CD4-positive, alpha-beta T cell (primary cell): ENCODE measurements around the gene TGIF2. TPM values are rescaled to one million over a fixed set of nuclear protein-coding genes. Genes with fewer than 3 reads are reported as not detected.
A peak's percentile ranks its signal among the peaks of the same experiment; 100 is the strongest.

Experiments used
- ATAC-seq: fragments of 200-7000 bp; cut with Tn5 transposase; one replicate; pipeline ENCODE4 v1.10.0; 2022; ENCODE audit warnings: mild to moderate bottlenecking; ENCODE audit not compliant: poor library complexity
- CTCF ChIA-PET: fragments of 350-600 bp; sonication (Branson Sonifier 250); formaldehyde crosslinking; loops from one replicate; lab custom pipeline; 2021; ENCODE audit warnings: antibody characterized with exemption, inconsistent platforms; lab: Charles Lee
- POLR2A ChIA-PET: fragments of 350-600 bp; sonication (Branson Sonifier 250); formaldehyde crosslinking; loops from one replicate; lab custom pipeline; 2021; ENCODE audit warnings: antibody characterized with exemption, inconsistent platforms; lab: Charles Lee
- DNase-seq, 14 experiments: peaks; one replicate each; pipeline ENCODE4 v3.0.0-alpha.2; 2013 to 2020; ENCODE audit warnings: mixed read lengths in 2 of 14
- H3K27ac ChIP-seq, 2 donors: one replicate each; pipeline versions ENCODE4 v1.5.1 to v1.7.0; 2013; ENCODE audit warnings: low read length in 2 of 2, low read depth in 1 of 2, mild to moderate bottlenecking in 1 of 2
- H3K27me3 ChIP-seq, 2 experiments: 1 replicate in 1 of 2; 2 replicates in 1 of 2; pipeline versions ENCODE4 v1.6.1 to v1.7.0; 2013; ENCODE audit warnings: low read length in 2 of 2, control low read depth in 1 of 2, mild to moderate bottlenecking in 1 of 2, moderate library complexity in 1 of 2; ENCODE audit not compliant: insufficient read depth in 2 of 2, control insufficient read depth in 1 of 2
- H3K36me3 ChIP-seq: one replicate; pipeline ENCODE4 v1.6.1; 2013; ENCODE audit warnings: low read length, control low read depth; ENCODE audit not compliant: insufficient read depth
- H3K4me1 ChIP-seq: one replicate; pipeline ENCODE4 v1.6.1; 2013; ENCODE audit warnings: low read length, control low read depth; ENCODE audit not compliant: insufficient read depth
- H3K4me3 ChIP-seq: one replicate; pipeline ENCODE4 v1.5.1; 2013; ENCODE audit warnings: mild to moderate bottlenecking, low read length, moderate library complexity
- H3K9me3 ChIP-seq, 2 experiments: 1 replicate in 1 of 2; 2 replicates in 1 of 2; pipeline versions ENCODE4 v1.6.1 to v1.7.0; 2013; ENCODE audit warnings: low read length in 2 of 2, mild to moderate bottlenecking in 2 of 2, control low read depth in 1 of 2, moderate library complexity in 1 of 2; ENCODE audit not compliant: control insufficient read depth in 1 of 2, insufficient read depth in 1 of 2
- H3K27ac Mint-ChIP-seq: one replicate; pipeline ENCODE4 v1.8.0; 2020; ENCODE audit warnings: mixed read lengths
- H3K27me3 Mint-ChIP-seq: one replicate; pipeline ENCODE4 v1.8.0; 2021; ENCODE audit warnings: mixed read lengths
- H3K36me3 Mint-ChIP-seq: one replicate; pipeline ENCODE4 v1.8.0; 2021; ENCODE audit warnings: low read depth, mixed read lengths
- H3K4me1 Mint-ChIP-seq: one replicate; pipeline ENCODE4 v1.8.0; 2021; ENCODE audit warnings: low read depth, mixed read lengths
- H3K4me3 Mint-ChIP-seq: one replicate; pipeline ENCODE4 v1.8.0; 2020; ENCODE audit warnings: mild to moderate bottlenecking, mixed read lengths
- H3K9me3 Mint-ChIP-seq: one replicate; pipeline ENCODE4 v1.8.0; 2020; ENCODE audit warnings: mixed read lengths
- intact Hi-C, 2 experiments: fragments of 100-400 bp; cut with DNase I in 1 of 2; cut with micrococcal nuclease in 1 of 2; formaldehyde crosslinking; loops; one replicate each; pipeline versions ENCODE4 v1.15.1 to v1.9.0; 2023 to 2025; cut with DNase I, micrococcal nuclease
- total RNA-seq, 174 experiments: library from RNA in 2 of 174; stranded (reverse) in 2 of 174; gene quantifications; one replicate each; pipeline ENCODE4 v1.2.3 and lab custom pipeline; 2021 to 2026
- TF ChIP-seq, protein P1 (sequence below): fragments of 200-600 bp; IDR thresholded peaks from one replicate; pipeline ENCODE4 v1.8.0; 2022; ENCODE audit warnings: antibody characterized with exemption, mild to moderate bottlenecking

The TGIF2 gene
- total RNA-seq, 2 experiments from 2014 or later = 29.2 to 34.5 TPM

DNA sequence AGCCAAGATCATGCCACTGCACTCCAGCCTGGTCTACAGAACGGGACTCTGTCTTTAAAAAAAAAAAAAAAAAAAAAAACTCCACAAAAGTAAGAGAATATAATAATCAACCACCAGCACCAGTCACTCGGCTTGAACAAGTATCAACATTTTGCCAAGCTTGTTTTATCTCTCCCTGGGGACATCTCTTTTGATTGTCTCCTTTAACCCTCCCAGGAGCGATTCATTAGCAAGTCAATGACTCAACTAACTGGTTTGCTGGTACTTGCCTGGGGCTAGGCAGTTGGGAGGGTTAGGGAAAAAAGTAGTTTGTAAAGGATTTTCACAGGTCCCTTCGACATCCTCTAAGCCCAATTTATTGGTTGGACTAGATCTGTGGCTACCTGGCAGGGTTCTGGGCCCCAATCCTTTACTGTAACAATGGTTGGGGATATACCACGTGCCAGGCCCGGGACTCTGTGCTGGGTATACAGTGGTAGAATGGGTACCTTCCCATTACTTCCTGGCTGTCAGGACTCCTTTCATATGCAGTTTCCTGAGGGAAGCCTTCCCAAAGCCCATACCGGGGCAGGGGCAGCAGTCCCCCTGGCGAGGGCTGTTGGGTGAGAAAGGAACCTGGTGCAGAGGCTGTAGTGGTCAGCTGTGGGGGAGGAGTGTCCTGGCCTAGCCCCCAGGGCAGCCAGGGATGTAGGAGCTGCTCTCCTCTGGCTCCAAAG is 12.2 kb downstream of the TGIF2 start:
- Histone ChIP-seq H3K27me3 (no peaks in the 10 kb centered on the region), H3K9me3 (no peaks in the 10 kb centered on the region), H3K36me3 (peaks cover 38% of the 10 kb centered on the region), H3K27ac (no peak overlapping the region), H3K4me3 (no peak overlapping the region), H3K4me1 (peaks cover 26% of the 10 kb centered on the region)
- H3K4me3 Mint-ChIP-seq = no peak overlapping the region
- intact Hi-C loops = no loop called here
- H3K4me1 Mint-ChIP-seq = peaks cover 20% of the 10 kb centered on the region
- CTCF ChIA-PET = no interaction called here
- ATAC-seq = no peak
- H3K27me3 Mint-ChIP-seq = no peaks in the 10 kb centered on the region
- H3K9me3 Mint-ChIP-seq = no peaks in the 10 kb centered on the region
- DNase-seq = no peak
- TF ChIP-seq, protein P1, sequence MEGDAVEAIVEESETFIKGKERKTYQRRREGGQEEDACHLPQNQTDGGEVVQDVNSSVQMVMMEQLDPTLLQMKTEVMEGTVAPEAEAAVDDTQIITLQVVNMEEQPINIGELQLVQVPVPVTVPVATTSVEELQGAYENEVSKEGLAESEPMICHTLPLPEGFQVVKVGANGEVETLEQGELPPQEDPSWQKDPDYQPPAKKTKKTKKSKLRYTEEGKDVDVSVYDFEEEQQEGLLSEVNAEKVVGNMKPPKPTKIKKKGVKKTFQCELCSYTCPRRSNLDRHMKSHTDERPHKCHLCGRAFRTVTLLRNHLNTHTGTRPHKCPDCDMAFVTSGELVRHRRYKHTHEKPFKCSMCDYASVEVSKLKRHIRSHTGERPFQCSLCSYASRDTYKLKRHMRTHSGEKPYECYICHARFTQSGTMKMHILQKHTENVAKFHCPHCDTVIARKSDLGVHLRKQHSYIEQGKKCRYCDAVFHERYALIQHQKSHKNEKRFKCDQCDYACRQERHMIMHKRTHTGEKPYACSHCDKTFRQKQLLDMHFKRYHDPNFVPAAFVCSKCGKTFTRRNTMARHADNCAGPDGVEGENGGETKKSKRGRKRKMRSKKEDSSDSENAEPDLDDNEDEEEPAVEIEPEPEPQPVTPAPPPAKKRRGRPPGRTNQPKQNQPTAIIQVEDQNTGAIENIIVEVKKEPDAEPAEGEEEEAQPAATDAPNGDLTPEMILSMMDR = no peak
- H3K27ac Mint-ChIP-seq = peak overlapping the region; percentile 62
- H3K36me3 Mint-ChIP-seq = peaks cover 58% of the 10 kb centered on the region
- POLR2A ChIA-PET = interaction anchor here (1.4 kb wide), 1 partner anchor 19 kb away, joined by 6 read pairs; no protein-coding TSS in a partner anchor

DNA sequence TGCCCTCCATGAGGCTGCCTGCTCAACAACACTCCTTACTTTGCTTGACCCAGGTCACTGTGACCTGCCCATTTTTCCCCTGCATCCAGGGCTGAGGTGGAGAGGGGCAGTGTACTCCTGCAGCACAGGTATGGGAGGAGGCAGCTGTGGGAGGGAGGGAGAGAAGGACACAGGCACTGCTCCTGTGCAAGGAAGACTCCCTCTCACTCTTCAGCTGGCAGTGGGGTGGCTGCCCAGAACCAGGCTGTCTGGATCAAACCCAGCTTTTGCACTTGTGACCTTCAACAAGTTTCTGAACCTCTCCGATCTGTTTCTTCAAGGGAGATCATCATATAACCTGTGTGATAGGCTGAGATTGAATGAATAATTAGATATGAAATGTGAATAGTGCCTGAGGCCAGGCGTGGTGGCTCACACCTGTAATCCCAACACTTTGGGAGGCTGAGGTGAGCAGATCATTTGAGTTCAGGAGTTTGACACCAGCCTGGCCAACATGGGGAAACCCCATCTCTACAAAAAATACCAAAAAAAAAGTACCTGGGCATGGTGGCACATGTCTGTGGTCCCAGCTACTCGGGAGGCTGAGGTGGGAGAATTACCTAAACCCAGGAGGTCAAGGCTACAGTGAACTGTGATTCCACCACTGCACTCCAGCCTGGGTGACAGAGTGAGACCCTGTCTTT is 14.1 kb downstream of the TGIF2 start:
- Mint-ChIP-seq H3K27ac (peak overlapping the region; percentile 68), H3K4me1 (peaks cover 27% of the 10 kb centered on the region), H3K9me3 (no peaks in the 10 kb centered on the region), H3K27me3 (no peaks in the 10 kb centered on the region), H3K36me3 (peaks cover 58% of the 10 kb centered on the region), H3K4me3 (no peak overlapping the region)
- DNase-seq (peak in 1 of 14 experiments; percentile 33), ATAC-seq (no peak)
- Histone ChIP-seq H3K4me3 (no peak overlapping the region), H3K27ac (no peak overlapping the region), H3K9me3 (no peaks in the 10 kb centered on the region), H3K36me3 (peaks cover 35% of the 10 kb centered on the region), H3K4me1 (peaks cover 33% of the 10 kb centered on the region), H3K27me3 (no peaks in the 10 kb centered on the region)
- ChIA-PET CTCF (interaction anchor here (0.6 to 2.0 kb wide), 6 partner anchors 10 to 249 kb away, joined by 3 to 9 read pairs (median 4); partner anchors contain the start of genes RAB5IF and TGIF2), POLR2A (interaction anchor here (0.5 to 3.7 kb wide), 7 partner anchors 9 to 36 kb away, joined by 3 to 23 read pairs (median 5); partner anchors contain the start of genes RAB5IF and TGIF2)
- TF ChIP-seq, protein P1 = no peak
- intact Hi-C loops = no loop called here

DNA sequence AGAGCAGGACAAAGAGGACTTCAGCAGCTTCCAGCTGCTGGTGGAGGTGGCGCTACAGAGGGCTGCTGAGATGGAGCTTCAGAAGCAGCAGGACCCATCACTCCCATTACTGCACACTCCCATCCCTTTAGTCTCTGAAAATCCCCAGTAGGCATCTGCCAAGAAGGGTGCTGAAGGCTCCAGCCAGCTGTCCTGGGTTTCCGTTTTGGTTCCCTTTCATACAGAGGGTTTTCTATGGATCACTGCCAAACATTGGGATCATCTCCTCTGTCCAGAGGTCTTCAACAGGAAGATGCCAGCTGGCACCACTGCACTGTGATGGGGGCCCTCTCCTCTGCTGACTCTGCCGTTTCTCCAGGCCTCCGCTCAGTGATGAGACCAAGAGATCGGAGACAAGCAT is 17.9 kb downstream of the TGIF2 start:
- TF ChIP-seq, protein P1 = no peak
- DNase-seq (no peak), ATAC-seq (no peak)
- ChIA-PET POLR2A (interaction anchor here (0.5 to 3.1 kb wide), 4 partner anchors 14 to 233 kb away, joined by 4 to 16 read pairs (median 14); partner anchors contain the start of genes RAB5IF and TGIF2), CTCF (interaction anchor here (1.0 to 7.6 kb wide), 4 partner anchors 9 to 20 kb away, joined by 4 to 68 read pairs (median 15); partner anchors contain the start of genes RAB5IF and TGIF2)
- peaks cover 58% of the 10 kb centered on the region for H3K36me3 Mint-ChIP-seq
- Histone ChIP-seq H3K9me3 (no peaks in the 10 kb centered on the region), H3K4me1 (peaks cover 66% of the 10 kb centered on the region), H3K27ac (no peak overlapping the region), H3K27me3 (no peaks in the 10 kb centered on the region), H3K4me3 (no peak overlapping the region), H3K36me3 (peaks cover 23% of the 10 kb centered on the region)
- H3K9me3 Mint-ChIP-seq = no peaks in the 10 kb centered on the region
- H3K27ac Mint-ChIP-seq = peak overlapping the region; percentile 95
- no peaks in the 10 kb centered on the region for H3K27me3 Mint-ChIP-seq
- intact Hi-C loops = loop anchor here in 1 of 2 experiments (1.0 to 10.0 kb wide), 2 partner anchors 33 to 386 kb away; no protein-coding TSS in a partner anchor
- H3K4me3 Mint-ChIP-seq = no peak overlapping the region
- peaks cover 54% of the 10 kb centered on the region for H3K4me1 Mint-ChIP-seq
